Endodermal cell (in vitro differentiated cells): ENCODE results near the gene ACACA. TPM values are rescaled to one million over a fixed set of nuclear protein-coding genes. Genes with fewer than 3 reads are reported as not detected.

Experiments used
- DNase-seq: peaks from one replicate; pipeline ENCODE4 v3.0.0-alpha.2; 2017
- H3K27ac ChIP-seq: 2 replicates; pipeline ENCODE4 v1.5.1; 2013; ENCODE audit warnings: mild to moderate bottlenecking, low read depth, low read length, moderate library complexity
- H3K27me3 ChIP-seq: 2 replicates; pipeline ENCODE4 v1.6.1; 2013; ENCODE audit warnings: mild to moderate bottlenecking, low read length, moderate library complexity; ENCODE audit not compliant: insufficient read depth, control insufficient read depth, poor library complexity, severe bottlenecking
- H3K36me3 ChIP-seq: 2 replicates; pipeline ENCODE4 v1.7.0; 2013; ENCODE audit warnings: mild to moderate bottlenecking, low read length, moderate library complexity; ENCODE audit not compliant: control insufficient read depth, insufficient read depth
- H3K4me1 ChIP-seq: one replicate; pipeline ENCODE4 v1.7.0; 2013; ENCODE audit warnings: low read length; ENCODE audit not compliant: control insufficient read depth, insufficient read depth
- H3K4me3 ChIP-seq: 2 replicates; pipeline ENCODE4 v1.5.1; 2013; ENCODE audit warnings: mild to moderate bottlenecking, low read length, moderate library complexity
- H3K9ac ChIP-seq: 2 replicates; pipeline ENCODE4 v1.6.1; 2013; ENCODE audit warnings: mild to moderate bottlenecking, low read length, moderate library complexity; ENCODE audit not compliant: poor library complexity, severe bottlenecking; ENCODE audit errors: extremely low read depth
- H3K9me3 ChIP-seq: 2 replicates; pipeline ENCODE4 v1.6.1; 2013; ENCODE audit warnings: mild to moderate bottlenecking, low read length, moderate library complexity; ENCODE audit not compliant: control insufficient read depth
- H3K27ac Mint-ChIP-seq: 2 replicates; pipeline ENCODE4 v1.8.0; 2020; ENCODE audit warnings: mixed read lengths
- H3K27me3 Mint-ChIP-seq: 2 replicates; pipeline ENCODE4 v1.8.0; 2021; ENCODE audit warnings: mild to moderate bottlenecking, mixed read lengths; ENCODE audit not compliant: insufficient read depth
- H3K36me3 Mint-ChIP-seq: 2 replicates; pipeline ENCODE4 v1.8.0; 2020; ENCODE audit warnings: low read depth, mixed read lengths
- H3K4me1 Mint-ChIP-seq: 2 replicates; pipeline ENCODE4 v1.8.0; 2020; ENCODE audit warnings: mixed read lengths
- H3K4me3 Mint-ChIP-seq: 2 replicates; pipeline ENCODE4 v1.8.0; 2020; ENCODE audit warnings: mild to moderate bottlenecking, moderate library complexity, mixed read lengths
- H3K9me3 Mint-ChIP-seq: 2 replicates; pipeline ENCODE4 v1.8.0; 2020; ENCODE audit warnings: mild to moderate bottlenecking, mixed read lengths
- WGBS, 2 experiments: methylation state at CpG; one replicate each; pipeline versions ENCODE4 v1.1.5 to v1.1.7; 2013; ENCODE audit warnings: missing lambda C conversion rate in 2 of 2, mixed read lengths in 1 of 2; ENCODE audit not compliant: insufficient coverage in 1 of 2, insufficient read length in 1 of 2; 5-methylcytosine and 5-hydroxymethylcytosine counted together
- total RNA-seq, 2 donors: library from RNA; stranded (reverse); fragmentation: NEBNext Ultra II Directional in 1 of 2; extraction: Animal tissue kit (Norgen Biotek cat#: 25700) in 1 of 2; gene quantifications; 2 replicates in 1 of 2; 3 replicates in 1 of 2; pipeline ENCODE4 v1.2.1, GENCODE V29; 2021
- TF ChIP-seq, protein P1 (sequence below): fragments of 200-600 bp; sonication (generic); conservative IDR thresholded peaks from 2 replicates; pipeline ENCODE4 v1.5.0; 2021; ENCODE audit warnings: antibody characterized with exemption, mild to moderate bottlenecking

The ACACA gene
- total RNA-seq, 2 donors from 2014 or later = 66.7 to 68.6 TPM

DNA sequence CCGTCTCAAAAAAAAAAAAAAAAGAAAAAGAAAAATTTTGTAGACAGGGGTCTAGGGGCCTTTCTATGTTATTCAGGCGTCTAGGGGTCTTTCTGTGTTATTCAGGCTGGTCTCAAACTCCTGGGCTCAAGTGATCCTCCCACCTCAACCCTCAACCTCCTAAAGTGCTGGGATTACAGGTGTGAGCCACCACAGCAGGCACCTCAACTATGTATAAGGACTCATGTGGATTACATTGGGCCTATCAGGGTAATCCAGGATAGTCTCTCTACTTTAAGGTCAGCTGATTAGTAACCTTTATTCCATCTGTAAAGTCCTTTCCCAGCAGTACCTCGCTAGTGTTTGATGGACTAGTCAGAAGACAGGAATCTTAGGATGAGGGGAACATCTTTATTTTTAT, 22.4 kb upstream of the ACACA start:
- 94 to 100% methylated on average over 1 to 2 of the region's 3 CpGs for WGBS, 2 experiments
- no peaks in the 10 kb centered on the region for H3K27me3 Mint-ChIP-seq

DNA sequence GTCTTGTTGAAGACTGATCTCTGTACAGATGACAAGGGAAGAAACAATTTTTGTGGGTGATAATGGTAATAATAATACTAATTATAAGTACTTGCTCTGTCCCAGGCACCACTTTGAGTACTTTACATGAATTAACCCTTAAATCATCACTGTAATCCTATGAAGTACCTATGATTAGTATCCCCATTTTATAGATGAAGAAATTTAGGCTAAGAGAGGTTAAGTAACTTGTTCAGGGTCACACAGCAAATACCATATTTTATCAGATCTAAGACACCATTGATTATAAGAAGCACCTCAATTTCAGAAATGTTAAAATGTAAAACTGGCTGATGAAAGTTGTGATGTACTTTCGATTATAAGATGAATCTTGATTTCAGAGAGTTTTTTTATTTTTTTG, 18.6 kb upstream of the ACACA start:
- H3K27ac ChIP-seq = no peak overlapping the region
- Mint-ChIP-seq H3K36me3 (peaks cover 76% of the 10 kb centered on the region), H3K4me1 (peaks cover 15% of the 10 kb centered on the region), H3K4me3 (no peak overlapping the region), H3K27ac (no peak overlapping the region), H3K27me3 (no peaks in the 10 kb centered on the region), H3K9me3 (no peaks in the 10 kb centered on the region)
- 82 to 83% methylated on average over 1 of the region's 1 CpG for WGBS, 2 experiments
- H3K36me3 ChIP-seq = peaks cover 68% of the 10 kb centered on the region
- no peak overlapping the region for H3K9ac ChIP-seq
- no peak for DNase-seq
- H3K27me3 ChIP-seq = no peaks in the 10 kb centered on the region
- H3K4me1 ChIP-seq = peaks cover 5% of the 10 kb centered on the region
- no peak overlapping the region for H3K4me3 ChIP-seq
- TF ChIP-seq, protein P1, sequence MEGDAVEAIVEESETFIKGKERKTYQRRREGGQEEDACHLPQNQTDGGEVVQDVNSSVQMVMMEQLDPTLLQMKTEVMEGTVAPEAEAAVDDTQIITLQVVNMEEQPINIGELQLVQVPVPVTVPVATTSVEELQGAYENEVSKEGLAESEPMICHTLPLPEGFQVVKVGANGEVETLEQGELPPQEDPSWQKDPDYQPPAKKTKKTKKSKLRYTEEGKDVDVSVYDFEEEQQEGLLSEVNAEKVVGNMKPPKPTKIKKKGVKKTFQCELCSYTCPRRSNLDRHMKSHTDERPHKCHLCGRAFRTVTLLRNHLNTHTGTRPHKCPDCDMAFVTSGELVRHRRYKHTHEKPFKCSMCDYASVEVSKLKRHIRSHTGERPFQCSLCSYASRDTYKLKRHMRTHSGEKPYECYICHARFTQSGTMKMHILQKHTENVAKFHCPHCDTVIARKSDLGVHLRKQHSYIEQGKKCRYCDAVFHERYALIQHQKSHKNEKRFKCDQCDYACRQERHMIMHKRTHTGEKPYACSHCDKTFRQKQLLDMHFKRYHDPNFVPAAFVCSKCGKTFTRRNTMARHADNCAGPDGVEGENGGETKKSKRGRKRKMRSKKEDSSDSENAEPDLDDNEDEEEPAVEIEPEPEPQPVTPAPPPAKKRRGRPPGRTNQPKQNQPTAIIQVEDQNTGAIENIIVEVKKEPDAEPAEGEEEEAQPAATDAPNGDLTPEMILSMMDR = no peak
- H3K9me3 ChIP-seq = no peaks in the 10 kb centered on the region

More for the DNA sequence above, 22.4 kb upstream of the ACACA start:
- Histone ChIP-seq H3K36me3 (peaks cover 75% of the 10 kb centered on the region), H3K27me3 (no peaks in the 10 kb centered on the region), H3K9me3 (no peaks in the 10 kb centered on the region), H3K27ac (no peak overlapping the region), H3K4me3 (no peak overlapping the region), H3K9ac (no peak overlapping the region), H3K4me1 (peaks cover 5% of the 10 kb centered on the region)
- H3K36me3 Mint-ChIP-seq = peaks cover 75% of the 10 kb centered on the region
- peaks cover 12% of the 10 kb centered on the region for H3K4me1 Mint-ChIP-seq
- peak; percentile 68 for DNase-seq
- no peaks in the 10 kb centered on the region for H3K9me3 Mint-ChIP-seq
- TF ChIP-seq, protein P1 = no peak
- H3K4me3 Mint-ChIP-seq = no peak overlapping the region
- H3K27ac Mint-ChIP-seq = no peak overlapping the region

DNA sequence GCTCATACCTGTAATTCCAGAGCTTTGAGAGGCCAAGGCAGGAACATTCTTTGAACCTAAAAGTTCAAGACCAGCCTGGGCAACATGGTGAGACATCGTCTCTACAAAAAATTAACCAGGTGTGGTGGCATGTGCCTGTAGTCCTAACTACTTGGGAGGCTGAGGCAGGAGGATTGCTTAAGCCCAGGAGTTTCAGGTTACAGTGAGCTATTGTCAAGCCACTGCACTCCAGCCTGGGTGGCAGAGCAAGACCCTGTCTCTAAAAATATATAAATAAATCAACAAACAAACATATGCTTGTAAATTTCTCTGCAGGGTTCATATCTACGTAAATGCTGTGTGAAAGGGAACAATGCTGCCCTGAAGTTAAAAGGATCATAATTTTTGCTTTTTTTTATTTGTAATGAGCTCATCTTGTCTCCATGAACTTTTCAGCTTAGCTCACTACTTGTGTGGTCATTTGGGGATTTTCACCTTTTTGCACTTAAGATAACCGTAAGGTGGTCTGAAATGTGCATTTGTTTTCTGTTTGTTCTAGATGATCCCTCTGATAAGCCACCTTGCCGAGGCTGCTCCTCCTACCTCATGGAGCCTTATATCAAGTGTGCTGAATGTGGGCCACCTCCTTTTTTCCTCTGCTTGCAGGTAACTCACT, 16.5 kb upstream of the ACACA start:
- H3K4me1 Mint-ChIP-seq = peaks cover 6% of the 10 kb centered on the region
- H3K27me3 ChIP-seq = no peaks in the 10 kb centered on the region
- H3K27ac ChIP-seq = no peak overlapping the region
- H3K27ac Mint-ChIP-seq = peak overlapping the region; percentile 15
- 66 to 94% methylated on average over 2 to 4 of the region's 4 CpGs for WGBS, 2 experiments
- H3K27me3 Mint-ChIP-seq = no peaks in the 10 kb centered on the region
- no peak for DNase-seq
- TF ChIP-seq, protein P1 = no peak
- peaks cover 70% of the 10 kb centered on the region for H3K36me3 ChIP-seq
- no peaks in the 10 kb centered on the region for H3K4me1 ChIP-seq
- H3K4me3 ChIP-seq = no peak overlapping the region
- H3K36me3 Mint-ChIP-seq = peaks cover 69% of the 10 kb centered on the region
- no peak overlapping the region for H3K9ac ChIP-seq
- H3K9me3 ChIP-seq = no peaks in the 10 kb centered on the region
- H3K9me3 Mint-ChIP-seq = no peaks in the 10 kb centered on the region
- no peak overlapping the region for H3K4me3 Mint-ChIP-seq
